ENCODE measurements around the gene NCF2. TPM values are rescaled to one million over a fixed set of nuclear protein-coding genes. Genes with fewer than 3 reads are reported as not detected.

NCF2 gene
- total and polyA plus RNA-seq, 2 donors (not counting 3 experiments of a cell fraction or from before 2014, with no cell fraction given), result 0.03 TPM; not detected in 1

DNA sequence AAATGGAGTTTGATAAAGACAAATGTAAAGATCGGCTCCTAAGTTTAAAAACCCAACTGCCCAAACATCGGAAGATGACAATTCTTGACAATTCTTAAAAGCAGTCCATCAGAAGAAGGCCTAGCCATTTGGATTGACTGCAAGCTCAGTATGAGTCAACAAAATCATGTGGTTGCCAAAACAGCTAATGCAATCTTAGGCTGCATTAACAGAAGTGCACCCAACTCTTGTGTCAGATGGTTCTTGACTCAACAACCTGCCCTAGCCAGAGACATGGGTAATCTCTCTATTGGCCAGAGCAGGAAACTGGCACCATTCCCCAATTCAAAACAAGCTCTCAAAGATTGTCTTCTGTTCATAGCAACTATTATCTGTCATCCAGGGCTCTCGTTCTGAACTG lies 9.9 kb upstream of the NCF2 start:
- H3K9ac ChIP-seq (replicated peaks; ENCODE audit: extremely low read depth, insufficient read depth, low read length), result no peak overlapping the region
- no peak overlapping the region for H3K4me3 ChIP-seq (replicated peaks in 1 of 3; ENCODE audit: insufficient read depth in 1 of 3, low read depth in 1 of 3, low read length in 3 of 3)
- H3K36me3 ChIP-seq (ENCODE audit: control insufficient read depth in 2 of 2, extremely low read depth in 1 of 2, insufficient read depth in 2 of 2, low read length in 2 of 2), result no peaks in the 10 kb centered on the region
- H3K9me1 ChIP-seq (replicated peaks; ENCODE audit: control insufficient read depth, extremely low read depth, insufficient read depth, low read length), result no peaks in the 10 kb centered on the region
- H2AFZ ChIP-seq (ENCODE audit: low read depth, low read length), result no peak overlapping the region
- BruUV-seq (replicated peaks), result no TSS peak
- FAIRE-seq (no peak), DNase-seq (ENCODE audit: low read depth, low spot score) (no peak)
- TF ChIP-seq JUN (IDR thresholded peaks at IDR 0.05; ENCODE audit: borderline replicate concordance, insufficient read depth, insufficient read length, low read depth) (no peak), EZH2 (IDR thresholded peaks at IDR 0.05; ENCODE audit: borderline replicate concordance, low read depth, low read length, severe bottlenecking) (no peak), GATA2 (IDR thresholded peaks at IDR 0.05; ENCODE audit: insufficient read depth, insufficient read length, low read depth, low read length) (no peak), FOS (IDR thresholded peaks at IDR 0.05; ENCODE audit: borderline replicate concordance, insufficient read depth, low read length) (no peak), POLR2AphosphoS5 (IDR thresholded peaks at IDR 0.05; ENCODE audit: insufficient read depth, low read depth, low read length) (no peak), MAX (IDR thresholded peaks at IDR 0.05; ENCODE audit: insufficient read depth, insufficient read length) (no peak), POLR2A (IDR thresholded peaks at IDR 0.05; ENCODE audit: low read depth, low read length) (no peak)
- TF ChIP-seq, protein P1, sequence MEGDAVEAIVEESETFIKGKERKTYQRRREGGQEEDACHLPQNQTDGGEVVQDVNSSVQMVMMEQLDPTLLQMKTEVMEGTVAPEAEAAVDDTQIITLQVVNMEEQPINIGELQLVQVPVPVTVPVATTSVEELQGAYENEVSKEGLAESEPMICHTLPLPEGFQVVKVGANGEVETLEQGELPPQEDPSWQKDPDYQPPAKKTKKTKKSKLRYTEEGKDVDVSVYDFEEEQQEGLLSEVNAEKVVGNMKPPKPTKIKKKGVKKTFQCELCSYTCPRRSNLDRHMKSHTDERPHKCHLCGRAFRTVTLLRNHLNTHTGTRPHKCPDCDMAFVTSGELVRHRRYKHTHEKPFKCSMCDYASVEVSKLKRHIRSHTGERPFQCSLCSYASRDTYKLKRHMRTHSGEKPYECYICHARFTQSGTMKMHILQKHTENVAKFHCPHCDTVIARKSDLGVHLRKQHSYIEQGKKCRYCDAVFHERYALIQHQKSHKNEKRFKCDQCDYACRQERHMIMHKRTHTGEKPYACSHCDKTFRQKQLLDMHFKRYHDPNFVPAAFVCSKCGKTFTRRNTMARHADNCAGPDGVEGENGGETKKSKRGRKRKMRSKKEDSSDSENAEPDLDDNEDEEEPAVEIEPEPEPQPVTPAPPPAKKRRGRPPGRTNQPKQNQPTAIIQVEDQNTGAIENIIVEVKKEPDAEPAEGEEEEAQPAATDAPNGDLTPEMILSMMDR (IDR thresholded peaks at IDR 0.05; ENCODE audit: extremely low read depth in 1 of 2, insufficient read depth in 1 of 2, low read depth in 1 of 2, low read length in 2 of 2), result no peak
- H4K20me1 ChIP-seq (replicated peaks; ENCODE audit: control insufficient read depth, extremely low read depth, insufficient read depth, low read length), result no peaks in the 10 kb centered on the region
- CTCF ChIA-PET, result interaction anchor here (0.9 to 3.1 kb wide), 2 partner anchors 10 to 18 kb away, joined by 3 to 11 read pairs; no protein-coding TSS in a partner anchor
- no peaks in the 10 kb centered on the region for H3K79me2 ChIP-seq (ENCODE audit: control insufficient read depth, insufficient read depth, low read length)
- intact Hi-C loops (cut with micrococcal nuclease) (no loop called here), dilution Hi-C loops (cut with MboI; ENCODE audit: extremely low pct_ligation_motif_present, low sequenced_read_pairs) (no loop called here)
- no peaks in the 10 kb centered on the region for H3K4me1 ChIP-seq (ENCODE audit: control insufficient read depth, extremely low read depth, insufficient read depth, low read length)
- H3K9me3 ChIP-seq (replicated peaks; ENCODE audit: control insufficient read depth, insufficient read depth, low read length), result no peaks in the 10 kb centered on the region
- H3K4me2 ChIP-seq (ENCODE audit: insufficient read depth, low read length), result no peak overlapping the region
- H3K27ac ChIP-seq (ENCODE audit: insufficient read depth, low read depth, low read length), result no peak overlapping the region
- POLR2A ChIA-PET, result no interaction called here
- H3K27me3 ChIP-seq (ENCODE audit: control insufficient read depth in 2 of 2, insufficient read depth in 2 of 2, low read length in 2 of 2), result peaks cover 0 to 7% of the 10 kb centered on the region in 2 experiments

Measured in endothelial cell of umbilical vein (primary cell).